Panc1 (cell line): ENCODE results near the gene UNC5B. TPM values are rescaled to one million over a fixed set of nuclear protein-coding genes. Genes with fewer than 3 reads are reported as not detected.

Experiments
- ATAC-seq: fragments of 200-7000 bp; cut with Tn5 transposase; 2 replicates; pipeline ENCODE4 v1.9.1; 2020; ENCODE audit warnings: mild to moderate bottlenecking, moderate library complexity
- BruUV-seq: library from RNA; stranded (reverse); fragments of 400-500 nt; replicated peaks from 2 replicates; lab custom pipeline; 2021; lab: Mats Ljungman, UMichigan
- CTCF ChIA-PET: fragments of 300-600 bp; sonication (Branson Sonifier 250); formaldehyde crosslinking; loops from one replicate; lab custom pipeline; 2022; ENCODE audit warnings: antibody characterized with exemption; lab: Charles Lee
- POLR2A ChIA-PET: fragments of 300-600 bp; sonication (Branson Sonifier 250); formaldehyde crosslinking; loops from one replicate; lab custom pipeline; 2022; ENCODE audit warnings: antibody characterized with exemption; lab: Charles Lee
- DNase-seq: peaks from one replicate; pipeline ENCODE4 v3.0.0-alpha.2; 2010; ENCODE audit warnings: low read depth, low spot score
- H3K27ac ChIP-seq: 2 replicates; pipeline ENCODE4 v1.5.1; 2011; ENCODE audit warnings: mild to moderate bottlenecking, low read length, inconsistent platforms
- H3K27me3 ChIP-seq: fragments of 200-500 bp; sonication (Bioruptor generic); 2 replicates; pipeline ENCODE4 v1.6.0; 2014; ENCODE audit warnings: low read length, inconsistent platforms; ENCODE audit not compliant: control insufficient read depth, insufficient read depth
- H3K36me3 ChIP-seq: fragments of 200-500 bp; sonication (Bioruptor generic); 2 replicates; pipeline ENCODE4 v1.5.1; 2014; ENCODE audit warnings: inconsistent platforms, mild to moderate bottlenecking, low read length, moderate library complexity; ENCODE audit not compliant: control insufficient read depth, insufficient read depth
- H3K4me1 ChIP-seq: 2 replicates; pipeline ENCODE4 v1.5.1; 2011; ENCODE audit warnings: inconsistent platforms, mild to moderate bottlenecking, low read length, moderate library complexity; ENCODE audit not compliant: control insufficient read depth, insufficient read depth
- H3K4me3 ChIP-seq, 2 experiments: 2 replicates each; pipeline ENCODE4 v1.5.1; 2011 to 2012; ENCODE audit warnings: low read depth in 2 of 2, low read length in 2 of 2, mild to moderate bottlenecking in 2 of 2, inconsistent platforms in 1 of 2, moderate library complexity in 1 of 2
- H3K9me3 ChIP-seq: fragments of 200-500 bp; sonication (Bioruptor generic); 2 replicates; pipeline ENCODE4 v1.5.1; 2014; ENCODE audit warnings: low read depth, mild to moderate bottlenecking, inconsistent platforms, low read length, moderate library complexity; ENCODE audit not compliant: control insufficient read depth, insufficient read depth
- CTCF ChIP-seq: fragments of 450-650 bp; IDR thresholded peaks from 2 replicates; pipeline ENCODE4 v1.5.1; 2017; ENCODE audit warnings: mild to moderate bottlenecking
- POLR2AphosphoS5 ChIP-seq: IDR thresholded peaks from 2 replicates; pipeline ENCODE4 v1.6.1; 2012; ENCODE audit warnings: mild to moderate bottlenecking, low read depth, low read length, moderate library complexity
- REST ChIP-seq, 2 experiments: IDR thresholded peaks; 2 replicates each; pipeline ENCODE4 v1.6.1; 2011 to 2012; ENCODE audit warnings: low read depth in 2 of 2, control low read depth in 1 of 2, low read length in 1 of 2, mild to moderate bottlenecking in 1 of 2, moderate library complexity in 1 of 2; ENCODE audit not compliant: insufficient read depth in 1 of 2
- SIN3A ChIP-seq: IDR thresholded peaks from 2 replicates; pipeline ENCODE4 v1.6.1; 2012; ENCODE audit warnings: low read depth, mild to moderate bottlenecking, low read length, moderate library complexity, borderline replicate concordance; ENCODE audit not compliant: insufficient read depth
- TCF7L2 ChIP-seq: IDR thresholded peaks from 2 replicates; pipeline ENCODE4 v1.6.1; 2011; ENCODE audit warnings: mild to moderate bottlenecking, low read depth, low read length, inconsistent platforms
- in situ Hi-C: cut with HindIII; loops from 2 replicates; pipeline ENCODE4 v1.10.0; 2016; ENCODE audit warnings: low sequenced_read_pairs, low pct_unique_long_range_greater_than_20kb
- intact Hi-C: fragments of 100-400 bp; cut with micrococcal nuclease; formaldehyde crosslinking; loops from one replicate; pipeline ENCODE4 v1.10.0; 2022; ENCODE audit not compliant: unreplicated experiment
- total RNA-seq: library from RNA; stranded (reverse); gene quantifications from one replicate; pipeline ENCODE4 v1.2.1, GENCODE V29; 2021; ENCODE audit not compliant: unreplicated experiment

The UNC5B gene
- total RNA-seq, 1 experiment from 2014 or later = 1.1 TPM

DNA sequence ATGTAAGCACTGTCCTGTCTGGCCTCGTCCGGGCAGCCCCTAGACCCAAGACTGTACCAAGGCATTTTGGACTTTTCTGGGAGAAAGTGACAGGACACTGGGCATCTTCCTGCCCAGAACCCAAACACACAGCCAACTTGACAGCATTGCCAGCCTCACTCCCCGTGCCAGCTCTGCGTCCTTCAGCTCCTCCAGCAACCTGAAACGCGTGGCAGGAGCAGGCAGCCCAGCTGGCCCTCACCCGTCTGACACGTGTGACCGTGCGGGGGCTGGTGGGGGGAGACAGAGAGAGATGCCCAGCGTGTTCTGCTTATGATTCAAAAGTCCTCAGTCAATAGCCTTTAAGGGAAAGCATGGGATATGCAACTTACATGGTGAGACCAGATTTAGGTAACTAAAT lies 56.4 kb downstream of the UNC5B start:
- Histone ChIP-seq H3K36me3 (no peaks in the 10 kb centered on the region), H3K27ac (no peak overlapping the region), H3K27me3 (no peaks in the 10 kb centered on the region), H3K4me3 (no peak overlapping the region), H3K4me1 (peaks cover 9% of the 10 kb centered on the region), H3K9me3 (no peaks in the 10 kb centered on the region)
- intact Hi-C loops = loop anchor here (5.0 kb wide), 1 partner anchor 366 kb away; no protein-coding TSS in a partner anchor
- CTCF ChIA-PET = interaction anchor here (1.0 kb wide), 1 partner anchor 364 kb away, joined by 3 read pairs; no protein-coding TSS in a partner anchor
- POLR2A ChIA-PET = no interaction called here
- TF ChIP-seq SIN3A (no peak), CTCF (peak; percentile 34; the same call in 1 of the 2 replicates)
- DNase-seq (no peak), ATAC-seq (no peak)
- in situ Hi-C loops = no loop called here
- no TSS peak for BruUV-seq

DNA sequence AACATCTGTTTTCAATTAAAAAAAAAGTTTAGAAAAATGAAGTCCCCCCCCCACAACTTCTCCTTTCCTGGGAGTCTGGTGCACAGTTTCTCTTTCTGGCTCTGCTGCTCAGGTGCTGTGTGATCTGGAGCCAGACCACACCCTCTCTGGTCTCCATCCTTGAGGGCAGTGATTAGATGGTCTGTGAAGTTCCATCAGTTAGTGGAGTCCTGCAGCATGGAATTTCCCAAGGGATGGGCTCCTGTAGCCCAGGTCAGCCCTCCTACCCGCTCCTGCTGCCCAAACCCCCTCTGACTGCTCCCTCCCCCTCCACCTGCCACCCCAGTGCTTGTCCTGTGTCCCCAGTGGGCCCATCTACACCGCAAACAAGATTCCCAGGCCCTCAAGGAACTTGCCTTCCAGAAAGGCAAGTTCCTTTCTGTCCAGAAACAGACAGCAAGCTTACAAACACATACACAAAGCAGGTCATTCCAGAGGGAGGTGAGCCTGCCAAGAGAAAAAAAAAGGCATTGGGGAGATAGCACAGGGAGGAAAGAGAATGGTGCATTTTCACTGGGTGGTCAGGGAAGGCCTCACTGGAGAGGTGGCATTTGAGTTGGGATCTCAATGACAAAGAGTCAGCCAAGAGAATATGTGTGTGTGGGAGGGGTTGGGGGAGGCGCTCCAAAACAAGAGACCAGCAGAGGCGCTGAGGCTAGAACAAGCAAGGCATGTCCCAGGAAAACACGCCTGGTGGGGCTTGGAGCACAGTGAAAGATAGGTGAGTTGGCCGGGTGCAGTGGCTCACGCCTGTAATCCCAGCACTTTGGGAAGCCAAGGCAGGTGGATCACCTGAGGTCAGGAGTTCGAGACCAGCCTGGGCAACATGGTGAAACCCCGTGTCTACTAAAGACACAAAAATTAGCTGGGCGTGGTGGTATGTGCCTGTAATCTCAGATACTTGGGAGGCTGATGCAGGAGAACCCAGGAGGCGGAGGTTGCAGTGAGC lies 57.2 kb downstream of the UNC5B start:
- Histone ChIP-seq H3K36me3 (no peaks in the 10 kb centered on the region), H3K27me3 (no peaks in the 10 kb centered on the region), H3K4me3 (no peak overlapping the region), H3K4me1 (peaks cover 9% of the 10 kb centered on the region), H3K27ac (no peak overlapping the region), H3K9me3 (no peaks in the 10 kb centered on the region)
- TF ChIP-seq TCF7L2 = no peak
- TF ChIP-seq SIN3A = no peak
- no peak for TF ChIP-seq POLR2AphosphoS5
- no peak for TF ChIP-seq REST (IDR thresholded peaks at IDR 0.05; ENCODE audit: insufficient read depth in 1 of 2, low read depth in 2 of 2, low read length in 1 of 2)
- TF ChIP-seq CTCF = no peak
- ATAC-seq (no peak), DNase-seq (no peak)
- intact Hi-C loops = loop anchor here (5.0 kb wide), 1 partner anchor 367 kb away; no protein-coding TSS in a partner anchor
- no TSS peak for BruUV-seq
- ChIA-PET POLR2A (interaction anchor here (0.7 kb wide), 1 partner anchor 14 kb away, joined by 3 read pairs; no protein-coding TSS in a partner anchor), CTCF (interaction anchor here (0.6 to 1.7 kb wide), 15 partner anchors 10 to 919 kb away, joined by 3 to 9 read pairs (median 4); partner anchors contain the start of genes CDH23 and SLC29A3)
- in situ Hi-C loops = no loop called here
